EH (cell line): Measurements from ENCODE around the gene ARIH2.

ENCODE experiments used
- DNase-seq: peaks from one replicate; pipeline ENCODE4 v3.0.0-alpha.2; 2015; ENCODE audit warnings: low read depth

ARIH2 gene

GRCh38 chr3:48929358-48930035 lies 10.9 kb downstream of the ARIH2 start:
- DNase-seq = peak; percentile 9

- no peak for DNase-seq
Measured at GRCh38 chr3:48930590-48930989, 11.9 kb downstream of the ARIH2 start.

- DNase-seq = no peak
Measured at GRCh38 chr3:48931944-48932580, 13.4 kb downstream of the ARIH2 start.

GRCh38 chr3:48934333-48934991 lies 15.8 kb downstream of the ARIH2 start:
- DNase-seq = no peak

GRCh38 chr3:48935530-48935929 lies 16.9 kb downstream of the ARIH2 start:
- no peak for DNase-seq

GRCh38 chr3:48938156-48938555 lies 19.5 kb downstream of the ARIH2 start:
- DNase-seq = peak; percentile 41

- no peak for DNase-seq
Measured at GRCh38 chr3:48938689-48939088, 20.0 kb downstream of the ARIH2 start.

GRCh38 chr3:48945432-48945831 lies 26.8 kb downstream of the ARIH2 start:
- DNase-seq = no peak

GRCh38 chr3:48945891-48946549 lies 27.4 kb downstream of the ARIH2 start:
- no peak for DNase-seq

- DNase-seq = peak; percentile 35
Measured at GRCh38 chr3:48949376-48949717, 30.7 kb downstream of the ARIH2 start.

- DNase-seq = no peak
Measured at GRCh38 chr3:48950051-48950450, 31.4 kb downstream of the ARIH2 start.

- no peak for DNase-seq
Measured at GRCh38 chr3:48951764-48952163, 33.1 kb downstream of the ARIH2 start.

- DNase-seq = peak; percentile 16
Measured at GRCh38 chr3:48952510-48953118, 34.0 kb downstream of the ARIH2 start.

- no peak for DNase-seq
Measured at GRCh38 chr3:48957006-48957705, 38.5 kb downstream of the ARIH2 start.

- no peak for DNase-seq
Measured at GRCh38 chr3:48960841-48961413, 42.3 kb downstream of the ARIH2 start.

GRCh38 chr3:48962340-48962739 lies 43.7 kb downstream of the ARIH2 start:
- DNase-seq = no peak

- no peak for DNase-seq
Measured at GRCh38 chr3:48962939-48963338, 44.3 kb downstream of the ARIH2 start.

- no peak for DNase-seq
Measured at GRCh38 chr3:48963591-48963990, 44.9 kb downstream of the ARIH2 start.

- no peak for DNase-seq
Measured at GRCh38 chr3:48966367-48966766, 47.7 kb downstream of the ARIH2 start.

GRCh38 chr3:48966876-48967361 lies 48.3 kb downstream of the ARIH2 start:
- no peak for DNase-seq

GRCh38 chr3:48970586-48970985 lies 51.9 kb downstream of the ARIH2 start:
- no peak for DNase-seq
